ENCODE results near the gene GAS7.

Gene GAS7

DNA sequence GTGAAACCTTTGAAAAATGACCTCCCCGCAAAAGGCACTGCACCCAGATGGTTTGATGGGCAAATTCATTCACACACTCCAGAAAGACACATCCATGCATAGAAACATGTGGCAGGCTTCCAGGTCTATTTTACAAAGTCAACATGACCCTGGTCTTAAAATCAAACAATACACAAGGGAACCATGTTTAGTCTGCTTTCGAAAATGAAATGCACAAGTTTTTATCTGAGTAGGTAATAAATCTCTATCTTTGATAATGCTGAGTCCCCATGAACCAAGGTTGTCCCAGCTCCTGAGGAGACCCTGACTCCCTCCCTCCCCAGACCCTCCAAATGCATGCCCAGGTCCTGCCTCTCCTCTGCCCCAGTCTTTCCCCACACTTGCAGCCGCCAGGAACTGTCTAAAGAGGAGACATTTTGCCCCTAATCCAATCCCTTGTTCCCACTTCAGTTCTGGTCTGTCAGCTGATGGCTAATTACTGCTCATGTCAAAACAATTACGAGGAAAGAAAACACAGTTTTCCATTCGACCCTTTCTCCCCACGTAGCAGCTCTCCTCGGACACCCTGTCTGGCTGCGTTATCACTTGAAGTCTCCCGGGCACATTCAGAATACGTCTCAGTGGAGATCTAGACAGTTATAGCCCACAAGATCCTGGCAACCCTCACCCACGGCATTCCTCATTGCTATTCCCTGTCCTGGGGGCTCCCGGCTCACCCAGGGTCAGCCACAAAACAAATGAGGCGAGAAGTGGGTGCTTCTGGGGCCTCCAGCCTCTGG is 224.5 kb downstream of the GAS7 start:
- no peak for DNase-seq

DNA sequence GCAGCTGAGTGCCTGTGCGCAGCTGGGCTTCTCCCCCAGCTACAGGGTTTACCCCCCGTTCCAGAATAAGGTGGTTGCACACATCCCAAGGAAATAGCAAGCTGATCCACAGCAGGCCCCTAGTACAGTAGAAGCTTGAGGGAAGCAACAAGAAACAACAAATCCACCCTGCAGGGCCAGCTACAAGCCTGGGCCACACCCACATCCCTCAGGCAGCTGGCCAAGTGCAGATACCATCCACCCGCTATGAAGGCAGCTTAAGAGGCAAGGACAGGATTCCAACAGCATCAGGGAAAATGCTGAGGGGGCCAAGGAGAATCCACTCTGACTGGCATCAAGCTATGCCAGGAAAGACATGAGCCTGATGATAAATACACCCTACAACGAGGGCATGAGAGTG is 226.4 kb downstream of the GAS7 start:
- no peak for DNase-seq

DNA sequence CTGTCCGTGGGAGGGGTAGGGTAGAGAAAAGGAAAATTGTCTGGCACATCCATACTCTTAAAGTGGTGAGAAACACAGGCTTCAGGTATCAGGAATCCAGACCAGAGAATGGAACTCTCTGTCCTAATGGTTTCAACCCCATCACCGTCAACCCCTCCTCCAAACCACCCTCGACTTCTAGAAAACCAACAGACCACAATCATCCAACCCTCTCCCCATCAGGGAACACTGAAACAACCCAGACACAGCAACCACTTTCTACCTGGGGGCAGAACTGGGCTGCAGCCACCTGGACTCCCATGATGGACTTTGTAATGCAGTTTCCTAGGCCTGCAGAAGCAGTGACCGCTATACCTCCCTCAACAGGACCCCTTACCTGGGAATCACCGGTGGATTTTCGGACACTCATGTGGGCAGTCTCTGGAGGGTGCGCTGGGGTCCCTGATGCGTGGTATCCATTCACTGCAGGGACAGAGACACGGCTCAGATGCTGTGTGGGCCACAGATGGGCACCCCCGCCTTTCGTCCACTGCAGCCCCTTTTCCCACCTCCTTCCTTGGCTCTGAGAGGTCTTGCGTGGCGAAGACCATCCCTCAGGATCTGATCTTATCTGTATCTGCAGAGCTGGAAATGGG is 229.0 kb downstream of the GAS7 start:
- DNase-seq = no peak

DNA sequence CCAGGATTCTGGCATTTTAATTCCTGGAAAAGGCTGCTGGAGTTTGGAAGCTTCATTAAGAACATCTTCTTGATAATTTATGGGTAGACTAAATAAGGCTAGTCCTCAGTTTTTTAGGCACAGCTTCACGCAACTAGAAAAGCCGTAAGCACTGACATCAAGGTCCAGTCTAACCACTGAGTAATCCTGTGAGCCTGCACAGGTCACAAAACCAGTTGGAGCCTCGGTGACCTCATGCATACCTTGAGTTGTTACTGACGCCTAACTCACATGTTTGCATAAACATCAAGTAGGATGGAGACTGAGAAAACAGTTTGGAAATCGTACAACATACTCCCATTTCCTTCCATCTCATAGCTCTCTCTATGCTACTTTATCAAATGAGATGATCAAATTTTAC is 229.5 kb downstream of the GAS7 start:
- DNase-seq = no peak

DNA sequence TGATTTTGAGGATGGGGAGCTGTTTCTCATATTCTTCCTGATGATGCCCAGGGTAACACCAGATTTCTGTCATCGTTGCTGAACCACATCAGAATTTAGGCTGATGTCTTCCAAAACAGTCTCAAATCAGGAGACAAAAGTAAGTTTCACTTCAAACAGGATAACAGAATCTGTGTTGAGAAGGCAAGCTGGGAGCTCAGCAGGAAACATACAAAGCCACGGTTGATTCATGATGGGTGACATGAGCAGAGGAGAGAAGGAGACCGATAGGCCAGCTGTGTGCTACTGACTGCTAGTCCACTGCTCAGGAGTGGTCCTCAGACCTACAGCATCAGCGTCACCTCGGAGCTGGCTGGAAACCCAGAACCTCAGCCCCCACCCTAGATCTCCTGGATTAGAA is 230.4 kb downstream of the GAS7 start:
- DNase-seq = no peak

DNA sequence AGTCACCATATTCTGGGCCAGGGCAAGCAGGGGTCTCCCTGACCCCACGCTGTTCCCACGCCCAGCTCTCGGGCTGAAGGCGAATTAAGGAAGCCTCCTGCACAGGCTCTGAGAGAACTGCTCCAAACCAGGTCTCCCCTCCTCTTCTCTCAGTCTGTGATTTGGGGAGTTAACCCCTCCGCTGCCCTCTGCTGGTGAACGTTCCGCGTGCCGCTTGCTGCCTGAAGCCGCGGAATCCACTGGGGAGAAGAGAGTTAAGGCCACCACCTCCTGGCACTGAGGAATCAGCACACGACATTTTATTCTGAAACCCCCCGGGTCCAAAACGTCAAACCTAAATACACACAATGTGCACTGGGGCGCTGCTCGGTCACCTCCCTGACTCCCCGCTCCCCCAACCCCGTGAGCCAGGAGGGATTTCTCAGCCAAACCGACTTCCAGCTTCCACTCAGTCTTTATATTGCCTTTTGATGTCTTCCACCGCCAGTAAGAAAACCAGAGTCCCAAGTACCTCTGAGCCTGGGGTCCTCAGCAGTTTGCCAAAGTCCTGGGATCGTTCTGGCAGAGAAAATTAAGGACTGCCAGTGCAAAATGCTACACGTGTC is 238.9 kb downstream of the GAS7 start:
- peak; percentile 11 for DNase-seq

DNA sequence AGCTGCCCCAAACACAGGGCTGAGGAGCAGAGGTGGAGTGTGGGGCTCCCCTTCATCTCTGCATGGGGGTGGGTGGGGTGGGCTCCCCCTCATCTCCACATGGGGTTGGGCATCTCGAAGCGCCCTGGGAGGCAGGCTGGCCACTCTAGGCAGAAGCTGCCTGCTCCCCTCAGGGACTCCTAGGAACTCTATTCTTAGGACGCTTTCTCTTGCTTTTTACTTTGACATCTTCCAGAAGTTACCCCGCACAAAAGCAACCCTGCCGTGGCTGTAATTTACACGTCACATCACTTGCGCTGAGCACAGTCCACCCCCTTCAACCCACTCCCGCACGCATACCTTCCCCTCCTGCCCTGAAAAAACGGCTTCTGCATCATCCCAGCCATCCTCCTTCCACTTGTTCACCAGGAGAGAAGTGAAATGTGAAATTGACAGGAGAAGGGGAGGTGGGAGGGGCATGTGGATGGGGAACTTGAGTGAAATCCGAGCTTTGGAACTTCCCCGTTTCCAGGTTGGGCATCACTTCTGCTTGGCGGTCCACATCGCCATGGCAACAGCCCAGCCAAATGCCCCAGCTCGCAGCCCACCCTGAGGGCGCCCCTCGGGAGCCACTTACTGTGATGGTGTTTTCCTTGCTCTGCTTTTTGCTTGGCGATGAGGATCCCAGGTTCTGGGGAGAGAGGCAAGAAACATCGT is 239.7 kb downstream of the GAS7 start:
- no peak for DNase-seq

DNA sequence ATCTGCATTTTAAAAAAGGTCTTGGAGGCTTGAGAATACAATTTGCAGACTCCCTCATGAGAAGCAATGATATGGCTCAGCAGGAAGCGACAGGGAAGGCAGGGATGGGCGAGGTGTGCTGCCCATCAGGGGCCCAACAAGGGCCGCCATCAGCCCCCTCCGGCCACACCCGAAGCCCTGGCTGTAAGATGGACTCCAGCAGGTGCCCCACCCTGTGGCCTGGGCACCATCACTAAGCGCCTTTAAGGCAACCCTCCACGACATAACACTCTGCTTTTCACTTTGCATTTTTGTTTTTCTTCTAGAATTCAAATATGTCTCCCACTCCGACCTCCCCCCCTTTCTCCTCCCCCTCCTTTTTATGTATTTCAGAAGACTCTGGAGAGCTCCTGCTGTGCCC is 241.2 kb downstream of the GAS7 start:
- DNase-seq = no peak

DNA sequence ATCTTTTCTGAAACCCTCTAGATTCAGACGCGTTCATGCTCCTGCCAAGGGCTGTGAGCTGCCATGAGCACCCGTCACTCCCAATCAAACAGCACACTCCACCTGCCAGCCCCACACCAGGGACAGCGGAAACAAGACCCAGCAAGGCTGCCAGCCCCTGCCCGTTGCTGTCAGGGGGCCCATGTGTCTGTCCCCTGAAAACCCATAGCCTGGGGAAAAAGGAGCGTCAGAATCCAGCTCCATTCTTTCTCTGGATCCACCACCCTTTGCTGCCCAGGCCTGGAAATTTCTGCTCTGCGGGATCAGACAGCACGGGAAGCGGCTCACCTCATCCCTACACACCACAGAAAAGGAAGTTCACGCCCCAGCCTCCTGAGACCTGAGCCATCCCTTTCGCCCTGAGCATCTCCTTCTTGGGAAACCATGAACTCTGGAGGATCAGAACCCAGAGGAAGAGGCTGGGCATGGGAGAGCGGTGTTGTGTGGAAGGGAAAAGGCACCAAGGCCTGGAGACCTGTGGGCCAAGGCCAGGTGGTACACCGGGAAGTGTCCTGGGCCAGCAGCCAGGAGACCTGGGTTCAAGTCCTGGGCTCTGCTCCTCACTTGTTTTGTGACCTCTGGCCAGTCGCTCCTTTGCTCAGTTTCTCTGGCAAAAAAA is 241.8 kb downstream of the GAS7 start:
- no peak for DNase-seq

DNA sequence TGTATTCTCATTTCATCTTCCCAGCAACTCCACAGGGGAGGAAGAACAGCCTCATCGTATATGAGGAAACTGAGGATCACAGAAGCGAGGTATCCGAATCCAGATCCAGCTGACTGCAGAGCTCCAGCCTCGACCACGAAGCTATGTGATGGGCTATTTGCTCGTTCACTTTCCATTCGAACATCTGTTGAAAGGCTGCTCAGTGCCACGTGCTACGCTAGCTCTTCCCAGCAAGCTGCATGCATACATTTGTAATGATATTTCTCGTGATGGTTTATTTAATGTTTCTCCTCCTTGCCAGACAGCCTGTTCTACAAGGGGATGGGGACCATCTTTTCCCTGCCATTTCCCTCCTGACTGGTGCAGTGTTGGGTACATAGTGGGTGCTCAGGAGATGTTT is 244.9 kb downstream of the GAS7 start:
- DNase-seq = no peak

DNA sequence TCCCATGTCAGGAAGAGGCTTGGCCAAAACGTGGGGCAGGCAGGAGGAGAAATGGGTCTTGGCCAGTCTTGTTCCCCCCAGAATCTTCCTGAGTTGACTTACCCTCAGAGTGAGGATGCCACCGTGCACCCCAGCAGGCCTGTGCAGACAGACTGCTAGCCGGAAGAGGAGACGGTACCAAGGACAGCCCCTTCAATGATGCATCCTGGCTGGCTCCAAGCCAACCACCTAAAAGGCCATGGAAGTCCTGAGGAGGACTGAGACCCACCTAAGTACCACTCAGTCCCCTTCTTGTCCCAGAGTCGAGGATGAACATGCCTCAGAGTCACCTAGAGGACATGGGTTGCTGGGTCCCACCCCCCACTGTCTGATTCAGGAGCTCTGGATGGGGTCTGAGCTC is 246.6 kb downstream of the GAS7 start:
- DNase-seq = no peak

DNA sequence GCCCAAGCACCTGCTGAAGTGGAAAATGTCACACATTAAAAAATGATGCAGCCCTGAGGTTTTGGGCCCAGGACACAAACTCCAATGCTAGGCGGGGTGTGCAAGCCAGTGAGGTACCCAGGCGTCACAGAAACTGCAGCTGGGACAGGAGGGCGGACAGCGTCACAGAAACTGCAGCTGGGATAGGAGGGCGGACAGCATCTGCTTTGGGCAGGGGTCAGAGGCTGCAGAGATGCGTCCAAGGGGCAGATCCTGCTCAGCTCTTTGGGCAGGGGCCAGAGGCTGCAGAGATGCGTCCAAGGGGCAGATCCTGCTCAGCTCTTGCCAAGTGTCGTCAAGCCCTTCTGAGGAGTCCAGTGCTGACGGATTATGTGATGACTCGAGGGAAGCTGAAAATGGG is 249.5 kb downstream of the GAS7 start:
- no peak for DNase-seq

DNA sequence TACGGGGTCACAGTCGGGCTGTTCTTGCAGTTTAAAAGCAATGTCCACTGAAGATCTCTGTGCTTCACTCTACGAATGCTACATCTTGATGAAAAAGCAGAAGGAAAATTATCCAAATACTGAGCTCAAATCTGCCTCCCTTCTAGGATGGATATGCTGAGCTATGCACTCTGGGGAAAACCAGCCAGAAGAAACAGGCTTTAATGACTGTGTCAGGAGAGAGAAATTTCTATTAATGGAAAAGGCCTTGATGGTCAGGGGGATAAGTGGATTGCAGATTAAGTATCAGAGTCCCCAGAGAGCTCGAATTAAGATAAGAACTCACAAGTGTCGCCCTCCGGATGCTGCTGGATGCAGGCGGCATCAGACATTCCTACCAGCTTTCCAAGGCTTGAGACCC is 253.7 kb downstream of the GAS7 start:
- no peak for DNase-seq

DNA sequence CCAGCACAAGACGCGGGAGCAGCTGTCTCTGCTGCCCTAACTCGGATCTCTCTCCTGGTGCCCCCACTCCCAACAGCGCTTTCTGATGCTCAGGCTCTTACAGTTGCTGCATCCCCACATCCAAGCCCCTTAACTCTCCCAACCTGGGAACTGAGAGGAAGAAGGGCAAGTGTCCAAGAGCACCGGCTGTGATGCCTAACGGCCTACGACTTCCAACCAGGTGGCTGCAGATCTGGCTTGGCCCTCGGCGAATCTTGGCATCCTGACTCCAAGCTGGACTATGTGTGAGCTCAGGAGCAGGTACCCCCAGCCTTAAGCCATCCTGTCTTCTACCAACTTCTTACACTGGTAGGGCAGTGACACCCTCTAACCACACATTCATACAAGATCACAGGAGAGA is 255.1 kb downstream of the GAS7 start:
- DNase-seq = no peak

DNA sequence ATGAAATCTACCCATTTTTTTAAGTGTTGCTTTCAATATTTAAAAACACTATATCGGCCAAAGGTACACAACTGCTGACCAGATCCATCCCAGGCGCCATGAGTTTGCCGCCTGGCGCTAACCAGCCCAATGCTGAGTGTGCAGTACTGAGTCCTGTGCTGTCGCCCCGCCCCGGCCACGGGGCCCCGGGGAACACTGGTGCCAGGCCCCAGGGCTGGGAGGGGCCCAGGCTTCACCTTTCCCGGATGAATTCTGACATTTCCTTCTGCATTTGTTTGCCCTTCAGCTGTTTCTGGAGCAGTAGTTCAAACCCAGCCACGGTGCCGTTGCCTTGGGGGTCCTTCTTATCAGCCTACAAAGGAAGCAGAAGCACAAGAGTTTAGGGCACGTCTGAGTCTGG is 255.5 kb downstream of the GAS7 start:
- DNase-seq = no peak

DNA sequence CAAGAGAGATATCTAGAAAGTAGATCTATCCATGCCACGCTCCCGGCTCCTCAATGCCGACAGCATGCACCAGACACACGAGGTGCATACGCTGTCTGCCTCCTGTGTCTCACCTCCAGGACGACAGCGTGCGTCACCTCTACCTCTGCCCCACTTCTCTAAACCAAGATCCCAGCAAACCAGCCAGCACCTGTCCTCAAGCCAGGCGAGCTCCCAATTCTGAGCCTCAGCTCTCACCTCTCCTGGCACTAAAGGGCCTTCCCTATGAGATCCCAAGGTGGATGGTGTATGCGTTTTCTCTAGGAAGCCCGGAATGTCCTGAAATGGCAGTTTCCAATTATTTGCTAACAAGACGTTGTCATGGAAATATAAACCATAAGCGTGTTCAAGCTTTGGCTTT is 257.1 kb downstream of the GAS7 start:
- no peak for DNase-seq

DNA sequence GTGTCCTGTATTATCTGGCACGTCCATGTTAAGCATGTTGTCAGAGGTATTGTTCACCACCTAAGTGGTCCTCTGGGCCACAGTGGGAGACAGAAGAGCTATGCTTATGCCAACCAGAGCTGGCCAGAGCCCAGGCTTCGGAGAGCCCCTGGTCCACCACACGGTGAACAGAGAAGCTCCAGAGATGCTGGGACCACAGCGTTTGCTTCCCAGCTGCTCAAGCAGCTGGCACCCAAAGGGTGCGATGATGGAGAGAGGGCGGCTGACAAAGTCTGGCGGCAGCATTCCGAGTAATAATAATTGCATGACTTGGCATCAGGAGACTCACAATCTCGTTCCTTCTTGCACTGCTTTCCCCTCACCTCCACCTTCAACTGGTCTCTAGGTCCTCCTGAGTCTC is 257.6 kb downstream of the GAS7 start:
- no peak for DNase-seq

DNA sequence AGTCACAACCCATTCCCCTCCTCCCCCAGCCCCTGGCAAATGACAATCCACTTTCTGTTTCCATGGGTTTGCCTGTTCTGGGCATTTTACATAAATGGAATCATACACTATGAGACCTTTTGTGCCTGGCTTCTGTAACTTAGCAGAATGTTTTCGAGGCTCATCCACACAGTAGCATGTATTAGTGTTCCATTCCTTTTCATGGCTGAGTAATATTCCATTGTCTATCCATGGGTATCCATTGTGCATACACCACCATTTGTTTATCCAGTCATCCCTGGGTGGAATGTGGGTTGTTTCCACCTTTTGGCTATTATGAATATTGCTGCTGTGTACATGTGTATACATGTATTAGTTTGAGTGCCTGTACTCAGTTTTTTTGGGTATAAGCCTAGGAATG is 259.6 kb downstream of the GAS7 start:
- no peak for DNase-seq

DNA sequence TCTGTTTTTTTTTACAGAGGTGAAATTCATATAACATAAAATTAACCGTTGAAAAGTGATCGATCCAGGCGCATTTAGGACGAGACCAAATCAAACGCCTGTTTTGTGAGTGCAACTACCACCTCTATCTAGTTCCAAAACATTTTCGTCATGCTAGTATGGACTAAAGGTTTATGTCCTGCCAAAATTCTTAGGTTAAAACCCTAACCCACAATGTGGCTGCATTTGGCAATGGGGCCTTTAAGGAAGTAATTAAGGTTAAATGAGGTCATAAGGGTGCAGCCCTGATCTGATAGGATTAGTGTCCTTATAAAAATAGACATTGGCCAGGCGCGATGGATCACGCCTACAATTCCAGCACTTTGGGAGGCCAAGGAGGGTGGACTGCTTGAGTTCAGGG is 260.5 kb downstream of the GAS7 start:
- no peak for DNase-seq

DNA sequence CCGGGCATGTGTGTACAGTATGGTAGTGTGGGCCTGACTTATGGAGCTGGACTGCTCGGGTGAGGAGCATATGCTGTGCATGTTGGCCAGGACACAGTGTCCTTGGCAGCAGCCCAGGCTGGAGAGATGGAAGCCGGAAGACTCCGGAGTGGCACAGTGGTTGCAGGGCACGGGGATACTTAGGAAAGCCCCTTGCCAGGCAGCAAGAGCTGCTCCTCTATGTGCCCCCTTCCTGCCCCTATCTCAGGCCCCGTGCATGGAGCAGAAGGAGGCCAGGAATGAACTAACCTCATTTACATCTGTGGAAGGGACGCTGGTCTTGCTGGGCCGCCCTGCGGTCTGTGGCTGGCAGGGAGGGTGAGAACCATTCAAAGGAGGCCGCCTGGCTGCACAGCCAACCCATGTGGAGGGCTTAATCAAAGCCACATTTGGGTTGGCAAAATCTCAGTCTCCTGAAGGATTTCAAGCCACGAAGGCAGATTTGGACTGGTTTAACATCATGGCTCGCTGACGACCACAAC is 261.1 kb downstream of the GAS7 start:
- DNase-seq = no peak

DNA sequence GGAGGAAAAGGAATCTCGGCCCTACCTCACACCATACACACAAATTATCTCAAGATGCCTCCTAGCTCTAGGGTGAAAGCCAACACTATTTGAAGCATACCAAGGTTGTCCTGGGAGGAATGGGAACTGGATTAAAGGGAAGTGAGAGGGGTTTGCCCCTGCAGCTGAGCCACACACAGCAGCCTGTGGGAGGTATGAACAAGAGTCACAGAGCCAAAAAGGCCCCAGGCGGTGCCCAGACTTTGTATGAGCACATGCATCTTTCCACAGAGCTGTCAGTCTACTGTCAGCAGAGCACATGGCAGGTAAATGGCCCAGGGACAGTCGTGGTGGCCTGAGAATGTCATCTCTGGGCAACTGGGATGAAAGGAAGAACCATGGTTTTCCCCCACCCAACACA is 262.3 kb downstream of the GAS7 start:
- DNase-seq = no peak

DNA sequence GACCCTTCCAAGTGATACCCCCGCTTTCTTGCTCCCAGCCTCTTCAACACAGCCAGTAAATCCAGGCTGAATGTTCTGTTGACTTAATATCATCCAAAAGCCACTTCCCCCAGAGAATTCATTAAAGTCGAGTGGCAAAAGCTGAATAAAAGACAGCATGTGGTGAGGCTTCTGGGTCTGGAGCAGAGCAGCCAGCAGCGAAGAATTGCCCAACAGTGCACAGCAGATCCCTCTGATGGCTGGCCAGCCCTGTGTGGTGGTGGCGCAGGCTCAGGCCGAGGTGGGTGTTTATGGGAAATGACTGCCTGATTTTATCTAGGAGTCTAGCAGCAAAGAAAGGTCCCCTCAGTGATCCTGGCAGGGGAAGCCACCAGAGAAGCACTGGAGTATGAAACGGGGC is 263.0 kb downstream of the GAS7 start:
- DNase-seq = no peak

DNA sequence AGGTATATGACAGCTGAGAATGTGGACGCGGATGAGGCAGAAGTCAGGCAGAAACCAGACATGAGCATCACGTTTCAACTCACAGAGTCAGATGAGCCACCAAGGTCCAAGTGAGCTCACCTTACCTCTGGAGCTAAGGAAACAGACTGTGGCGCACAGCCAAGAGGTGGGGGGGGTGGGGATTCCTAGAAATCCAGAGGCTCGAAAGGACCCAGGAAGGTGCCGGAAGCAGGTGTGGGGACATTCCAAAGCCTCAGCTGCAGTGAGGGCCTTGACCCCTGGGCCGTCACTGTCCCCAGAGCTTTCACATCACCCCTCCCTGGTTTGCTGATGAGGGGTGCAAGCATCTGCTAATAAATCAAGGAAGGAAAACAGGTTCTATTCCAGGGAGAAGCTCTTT is 264.1 kb downstream of the GAS7 start:
- DNase-seq = no peak

All from activated gamma-delta T cell treated with Interleukin-2 at 50 U/mL for 16 hours (primary cell).